Forelimb muscle (tissue), 1 donor: Measurements from ENCODE around the gene ZNF500. TPM values are rescaled to one million over a fixed set of nuclear protein-coding genes. Genes with fewer than 3 reads are reported as not detected.
A peak's percentile ranks its signal among the peaks of the same experiment; 100 is the strongest.
"Not testable (repeated sequence)": the region's sequence is repeated elsewhere in the genome, so short reads cannot be mapped to it uniquely, and the experiment has no call there.

Experiments
- DNase-seq: peaks from one replicate; pipeline ENCODE4 v3.0.0-alpha.2; 2013; ENCODE audit warnings: low read depth
- polyA plus RNA-seq: library from polyadenylated mRNA; unstranded; fragments of 120-200 nt; gene quantifications from one replicate; pipeline ENCODE4 v1.2.1, GENCODE V29; 2013; ENCODE audit not compliant: insufficient read length

The ZNF500 gene
- polyA plus RNA-seq, 1 donor: 8.7 TPM

GRCh38 chr16:4745274-4745569, 21.7 kb downstream of the ZNF500 start:
- DNase-seq: no peak

- DNase-seq: no peak
Observed at GRCh38 chr16:4744555-4745273, 22.2 kb downstream of the ZNF500 start.

GRCh38 chr16:4743226-4743878, 23.6 kb downstream of the ZNF500 start:
- no peak for DNase-seq

GRCh38 chr16:4738370-4738769, 28.6 kb downstream of the ZNF500 start:
- DNase-seq: not testable (repeated sequence)

- no peak for DNase-seq
Observed at GRCh38 chr16:4737545-4737944, 29.4 kb downstream of the ZNF500 start.

- DNase-seq: no peak
Observed at GRCh38 chr16:4736546-4736945, 30.4 kb downstream of the ZNF500 start.

- peak; percentile 60 for DNase-seq
Observed at GRCh38 chr16:4734730-4735535, 32.0 kb downstream of the ZNF500 start.

- DNase-seq: peak; percentile 85
Observed at GRCh38 chr16:4734063-4734729, 32.8 kb downstream of the ZNF500 start, which contains the start of the genes ANKS3 and DNAAF8. Gene ANKS3 (minus strand): TSS chr16:4734271. CDS start chr16:4730149, 4,122 bp downstream. Gene DNAAF8 (plus strand): TSS chr16:4734537. CDS start chr16:4736515, 1,978 bp downstream.

- DNase-seq: no peak
Observed at GRCh38 chr16:4733747-4734062, 33.3 kb downstream of the ZNF500 start.

- no peak for DNase-seq
Observed at GRCh38 chr16:4733211-4733742, 33.7 kb downstream of the ZNF500 start.

GRCh38 chr16:4729876-4730275, 37.1 kb downstream of the ZNF500 start:
- no peak for DNase-seq

GRCh38 chr16:4728676-4729075, 38.3 kb downstream of the ZNF500 start:
- no peak for DNase-seq

- no peak for DNase-seq
Observed at GRCh38 chr16:4726616-4727015, 40.3 kb downstream of the ZNF500 start.

GRCh38 chr16:4724661-4725270, 42.2 kb downstream of the ZNF500 start:
- no peak for DNase-seq

GRCh38 chr16:4723071-4723767, 43.7 kb downstream of the ZNF500 start:
- no peak for DNase-seq

- no peak for DNase-seq
Observed at GRCh38 chr16:4718466-4718865, 48.5 kb downstream of the ZNF500 start.

- DNase-seq: no peak
Observed at GRCh38 chr16:4714996-4715395, 52.0 kb downstream of the ZNF500 start.

- no peak for DNase-seq
Observed at GRCh38 chr16:4713663-4714501, 53.1 kb downstream of the ZNF500 start.

- no peak for DNase-seq
Observed at GRCh38 chr16:4709481-4709880, 57.5 kb downstream of the ZNF500 start.

- DNase-seq: no peak
Observed at GRCh38 chr16:4706871-4707270, 60.1 kb downstream of the ZNF500 start.
